HPDE6-E6E7 (cell line): ENCODE results near the gene PLEKHA7.

Experiments used
- DNase-seq: peaks from one replicate; pipeline ENCODE4 v3.0.0; 2011; ENCODE audit warnings: missing footprints; ENCODE audit errors: extremely low spot score

Gene PLEKHA7

GRCh38 chr11:16789560-16790485, 224.4 kb downstream of the PLEKHA7 start:
- DNase-seq, result no peak

- no peak for DNase-seq
These were observed 225.2 kb downstream of the PLEKHA7 start for GRCh38 chr11:16789063-16789420.

- peak; percentile 79 for DNase-seq
These were observed 225.8 kb downstream of the PLEKHA7 start for GRCh38 chr11:16788141-16789062.

GRCh38 chr11:16787035-16787742, 227.0 kb downstream of the PLEKHA7 start:
- no peak for DNase-seq

- no peak for DNase-seq
These were observed 228.1 kb downstream of the PLEKHA7 start for GRCh38 chr11:16786131-16786530.

GRCh38 chr11:16785520-16786128, 228.6 kb downstream of the PLEKHA7 start:
- peak; percentile 69 for DNase-seq

- no peak for DNase-seq
These were observed 229.5 kb downstream of the PLEKHA7 start for GRCh38 chr11:16784666-16785065.

GRCh38 chr11:16784097-16784496, 230.1 kb downstream of the PLEKHA7 start:
- no peak for DNase-seq

- DNase-seq, result no peak
These were observed 230.9 kb downstream of the PLEKHA7 start for GRCh38 chr11:16783321-16783801.

GRCh38 chr11:16781936-16782919, 232.0 kb downstream of the PLEKHA7 start:
- DNase-seq, result peak; percentile 22

- no peak for DNase-seq
These were observed 233.3 kb downstream of the PLEKHA7 start for GRCh38 chr11:16780698-16781550.

GRCh38 chr11:16780146-16780545, 234.1 kb downstream of the PLEKHA7 start:
- no peak for DNase-seq

- no peak for DNase-seq
These were observed 234.8 kb downstream of the PLEKHA7 start for GRCh38 chr11:16779436-16779835.

GRCh38 chr11:16778876-16779275, 235.3 kb downstream of the PLEKHA7 start:
- no peak for DNase-seq

- no peak for DNase-seq
These were observed 235.9 kb downstream of the PLEKHA7 start for GRCh38 chr11:16778286-16778685.

- no peak for DNase-seq
These were observed 236.6 kb downstream of the PLEKHA7 start for GRCh38 chr11:16777613-16777975.

- no peak for DNase-seq
These were observed 237.3 kb downstream of the PLEKHA7 start for GRCh38 chr11:16776711-16777612.
